ENCODE results near the gene ABRACL.

DNA sequence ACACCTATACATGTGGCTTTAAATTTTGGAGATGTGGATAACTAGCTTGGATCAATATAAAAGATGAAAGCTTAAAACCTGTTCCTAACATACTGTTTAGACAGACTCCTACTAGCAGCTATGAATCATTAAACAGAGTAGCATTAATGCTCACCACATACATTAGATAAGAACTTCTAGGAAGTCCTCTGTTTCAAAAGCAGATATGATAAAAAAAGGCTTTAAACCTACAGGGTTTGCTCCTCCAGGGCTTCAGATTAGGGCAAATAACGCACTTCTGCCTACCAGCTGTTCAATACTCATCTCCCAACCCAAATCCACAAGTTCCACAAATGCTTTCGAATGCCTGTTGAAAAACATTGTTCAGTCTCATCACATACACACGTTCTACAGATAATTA lies 42.0 kb upstream of the ABRACL start:
- TF ChIP-seq, protein P1, sequence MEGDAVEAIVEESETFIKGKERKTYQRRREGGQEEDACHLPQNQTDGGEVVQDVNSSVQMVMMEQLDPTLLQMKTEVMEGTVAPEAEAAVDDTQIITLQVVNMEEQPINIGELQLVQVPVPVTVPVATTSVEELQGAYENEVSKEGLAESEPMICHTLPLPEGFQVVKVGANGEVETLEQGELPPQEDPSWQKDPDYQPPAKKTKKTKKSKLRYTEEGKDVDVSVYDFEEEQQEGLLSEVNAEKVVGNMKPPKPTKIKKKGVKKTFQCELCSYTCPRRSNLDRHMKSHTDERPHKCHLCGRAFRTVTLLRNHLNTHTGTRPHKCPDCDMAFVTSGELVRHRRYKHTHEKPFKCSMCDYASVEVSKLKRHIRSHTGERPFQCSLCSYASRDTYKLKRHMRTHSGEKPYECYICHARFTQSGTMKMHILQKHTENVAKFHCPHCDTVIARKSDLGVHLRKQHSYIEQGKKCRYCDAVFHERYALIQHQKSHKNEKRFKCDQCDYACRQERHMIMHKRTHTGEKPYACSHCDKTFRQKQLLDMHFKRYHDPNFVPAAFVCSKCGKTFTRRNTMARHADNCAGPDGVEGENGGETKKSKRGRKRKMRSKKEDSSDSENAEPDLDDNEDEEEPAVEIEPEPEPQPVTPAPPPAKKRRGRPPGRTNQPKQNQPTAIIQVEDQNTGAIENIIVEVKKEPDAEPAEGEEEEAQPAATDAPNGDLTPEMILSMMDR (optimal IDR thresholded peaks at IDR 0.05 in 1 of 3, IDR thresholded peaks at IDR 0.05 in 1 of 3, conservative IDR thresholded peaks at IDR 0.05 in 1 of 3; ENCODE audit: extremely low read depth in 1 of 3, insufficient read depth in 2 of 3, low read length in 3 of 3) = no peak
- TF ChIP-seq EZH2 (IDR thresholded peaks at IDR 0.05; ENCODE audit: low read length) = no peak

All from keratinocyte (primary cell).